ENCODE data around the gene PGRMC1.

GRCh38 chrX:119236623-119237561 lies 807 bp downstream of the PGRMC1 start:
- TF ChIP-seq POLR2A (IDR thresholded peaks at IDR 0.05; ENCODE audit: low read depth, low read length): no peak
- TF ChIP-seq POLR2AphosphoS5 (IDR thresholded peaks at IDR 0.05; ENCODE audit: low read depth, low read length): no peak
- no peak for TF ChIP-seq TAF1 (IDR thresholded peaks at IDR 0.05; ENCODE audit: low read depth, low read length)
- TF ChIP-seq POU2F2 (IDR thresholded peaks at IDR 0.05; ENCODE audit: low read depth, low read length): no peak

All from GM12891 (cell line).